Measurements from ENCODE around the gene DSC2.

DNA sequence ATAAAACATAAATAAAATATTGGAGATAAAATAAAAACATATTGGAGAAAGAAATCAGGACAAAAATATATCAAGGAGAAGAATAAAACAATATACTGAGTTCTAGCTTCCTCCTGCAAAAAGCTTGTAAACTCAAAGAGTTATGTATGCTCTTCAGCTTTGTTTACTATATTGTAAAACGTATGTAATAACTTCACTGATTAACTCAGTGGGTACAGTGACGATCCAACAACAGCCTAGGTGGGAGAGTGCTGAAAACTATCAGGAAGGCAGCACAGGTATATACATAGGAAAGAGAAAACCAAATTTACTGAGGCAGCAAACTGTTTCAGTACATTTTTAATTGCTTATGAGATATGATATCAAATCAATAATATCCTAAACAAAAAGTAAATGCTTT is 8.3 kb downstream of the DSC2 start:
- TF ChIP-seq EZH2phosphoT487 (IDR thresholded peaks at IDR 0.05; ENCODE audit: low read depth), result no peak
- TF ChIP-seq, protein P1, sequence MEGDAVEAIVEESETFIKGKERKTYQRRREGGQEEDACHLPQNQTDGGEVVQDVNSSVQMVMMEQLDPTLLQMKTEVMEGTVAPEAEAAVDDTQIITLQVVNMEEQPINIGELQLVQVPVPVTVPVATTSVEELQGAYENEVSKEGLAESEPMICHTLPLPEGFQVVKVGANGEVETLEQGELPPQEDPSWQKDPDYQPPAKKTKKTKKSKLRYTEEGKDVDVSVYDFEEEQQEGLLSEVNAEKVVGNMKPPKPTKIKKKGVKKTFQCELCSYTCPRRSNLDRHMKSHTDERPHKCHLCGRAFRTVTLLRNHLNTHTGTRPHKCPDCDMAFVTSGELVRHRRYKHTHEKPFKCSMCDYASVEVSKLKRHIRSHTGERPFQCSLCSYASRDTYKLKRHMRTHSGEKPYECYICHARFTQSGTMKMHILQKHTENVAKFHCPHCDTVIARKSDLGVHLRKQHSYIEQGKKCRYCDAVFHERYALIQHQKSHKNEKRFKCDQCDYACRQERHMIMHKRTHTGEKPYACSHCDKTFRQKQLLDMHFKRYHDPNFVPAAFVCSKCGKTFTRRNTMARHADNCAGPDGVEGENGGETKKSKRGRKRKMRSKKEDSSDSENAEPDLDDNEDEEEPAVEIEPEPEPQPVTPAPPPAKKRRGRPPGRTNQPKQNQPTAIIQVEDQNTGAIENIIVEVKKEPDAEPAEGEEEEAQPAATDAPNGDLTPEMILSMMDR (IDR thresholded peaks at IDR 0.05; ENCODE audit: low read depth, low read length), result no peak

Measured in OCI-LY3 (cell line).